Endothelial cell (in vitro differentiated cells): ENCODE results near the gene MPPE1. TPM values are rescaled to one million over a fixed set of nuclear protein-coding genes. Genes with fewer than 3 reads are reported as not detected.
"Not testable (repeated sequence)": the region's sequence is repeated elsewhere in the genome, so short reads cannot be mapped to it uniquely, and the experiment has no call there.

ENCODE experiments used
- DNase-seq: peaks from one replicate; pipeline ENCODE4 v3.0.0; 2021; ENCODE audit warnings: low spot score
- H3K27ac Mint-ChIP-seq: one replicate; pipeline ENCODE4 v1.8.0; 2021; ENCODE audit warnings: mixed read lengths, inconsistent platforms; ENCODE audit not compliant: unreplicated experiment
- H3K27me3 Mint-ChIP-seq: one replicate; pipeline ENCODE4 v1.8.0; 2021; ENCODE audit warnings: mild to moderate bottlenecking, moderate library complexity, mixed read lengths, inconsistent platforms; ENCODE audit not compliant: unreplicated experiment
- H3K36me3 Mint-ChIP-seq: one replicate; pipeline ENCODE4 v1.8.0; 2021; ENCODE audit warnings: mild to moderate bottlenecking, low read depth, mixed read lengths, inconsistent platforms; ENCODE audit not compliant: unreplicated experiment
- H3K4me1 Mint-ChIP-seq: one replicate; pipeline ENCODE4 v1.8.0; 2021; ENCODE audit warnings: mild to moderate bottlenecking, mixed read lengths, inconsistent platforms; ENCODE audit not compliant: unreplicated experiment
- H3K4me3 Mint-ChIP-seq: one replicate; pipeline ENCODE4 v1.8.0; 2021; ENCODE audit warnings: mild to moderate bottlenecking, mixed read lengths, inconsistent platforms; ENCODE audit not compliant: unreplicated experiment
- H3K9me3 Mint-ChIP-seq: one replicate; pipeline ENCODE4 v1.8.0; 2021; ENCODE audit warnings: mixed read lengths, inconsistent platforms; ENCODE audit not compliant: unreplicated experiment
- total RNA-seq: library from RNA; stranded (reverse); fragmentation: NEBNext Ultra II Directional; extraction: Animal tissue kit (Norgen Biotek cat#: 25700); gene quantifications from one replicate; pipeline ENCODE4 v1.2.1, GENCODE V29; 2021; ENCODE audit not compliant: unreplicated experiment
- TF ChIP-seq, protein P1 (sequence below): fragments of 200-600 bp; sonication (generic); IDR thresholded peaks from one replicate; pipeline ENCODE4 v1.5.0; 2021; ENCODE audit warnings: antibody characterized with exemption; ENCODE audit not compliant: unreplicated experiment

The MPPE1 gene
- total RNA-seq, 1 donor from 2014 or later = 32.8 TPM

DNA sequence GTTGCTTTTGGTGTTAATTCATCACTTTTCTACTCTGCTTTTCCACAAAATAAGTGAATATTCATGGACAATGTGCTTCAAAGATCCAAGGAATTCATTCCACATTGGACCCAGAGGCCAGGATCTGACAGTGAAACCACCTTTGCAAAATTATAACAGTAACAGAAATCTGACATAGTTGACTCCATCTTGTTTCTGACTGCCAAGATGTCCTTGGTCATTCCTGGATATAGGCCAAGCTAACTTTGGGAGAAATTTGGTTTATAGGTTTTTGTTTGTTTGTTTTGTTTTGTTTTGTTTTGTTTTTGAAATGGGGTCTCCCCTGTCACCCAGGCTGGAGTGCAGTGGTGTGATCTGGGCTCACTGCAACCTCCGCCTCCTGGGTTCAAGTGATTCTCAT is 10.3 kb downstream of the MPPE1 start:
- Mint-ChIP-seq H3K36me3 (peaks cover 9% of the 10 kb centered on the region), H3K4me1 (peaks cover 17% of the 10 kb centered on the region), H3K4me3 (no peak overlapping the region), H3K27ac (no peak overlapping the region), H3K27me3 (peaks cover 5% of the 10 kb centered on the region), H3K9me3 (no peaks in the 10 kb centered on the region)
- DNase-seq = no peak
- TF ChIP-seq, protein P1, sequence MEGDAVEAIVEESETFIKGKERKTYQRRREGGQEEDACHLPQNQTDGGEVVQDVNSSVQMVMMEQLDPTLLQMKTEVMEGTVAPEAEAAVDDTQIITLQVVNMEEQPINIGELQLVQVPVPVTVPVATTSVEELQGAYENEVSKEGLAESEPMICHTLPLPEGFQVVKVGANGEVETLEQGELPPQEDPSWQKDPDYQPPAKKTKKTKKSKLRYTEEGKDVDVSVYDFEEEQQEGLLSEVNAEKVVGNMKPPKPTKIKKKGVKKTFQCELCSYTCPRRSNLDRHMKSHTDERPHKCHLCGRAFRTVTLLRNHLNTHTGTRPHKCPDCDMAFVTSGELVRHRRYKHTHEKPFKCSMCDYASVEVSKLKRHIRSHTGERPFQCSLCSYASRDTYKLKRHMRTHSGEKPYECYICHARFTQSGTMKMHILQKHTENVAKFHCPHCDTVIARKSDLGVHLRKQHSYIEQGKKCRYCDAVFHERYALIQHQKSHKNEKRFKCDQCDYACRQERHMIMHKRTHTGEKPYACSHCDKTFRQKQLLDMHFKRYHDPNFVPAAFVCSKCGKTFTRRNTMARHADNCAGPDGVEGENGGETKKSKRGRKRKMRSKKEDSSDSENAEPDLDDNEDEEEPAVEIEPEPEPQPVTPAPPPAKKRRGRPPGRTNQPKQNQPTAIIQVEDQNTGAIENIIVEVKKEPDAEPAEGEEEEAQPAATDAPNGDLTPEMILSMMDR = no peak

DNA sequence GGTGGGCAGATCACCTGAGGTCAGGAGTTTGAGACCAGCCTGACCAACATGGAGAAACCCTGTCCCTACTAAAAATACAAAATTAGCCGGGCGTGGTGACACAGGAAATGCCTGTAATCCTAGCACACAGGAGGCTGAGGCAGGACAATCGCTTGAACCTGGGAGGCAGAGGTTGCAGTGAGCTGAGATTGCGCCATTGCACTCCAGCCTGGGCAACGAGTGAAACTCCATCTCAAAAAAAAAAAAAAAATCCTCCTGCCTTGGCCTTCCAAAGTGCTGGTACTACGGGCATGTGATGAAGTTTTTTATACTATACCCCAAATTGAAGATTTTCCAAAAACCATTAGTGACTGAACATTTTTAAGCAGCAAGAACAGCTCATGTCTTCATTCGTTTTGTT is 15.7 kb downstream of the MPPE1 start:
- H3K27ac Mint-ChIP-seq, H3K36me3 Mint-ChIP-seq, H3K4me3 Mint-ChIP-seq, H3K9me3 Mint-ChIP-seq, DNase-seq, H3K27me3 Mint-ChIP-seq: not testable (repeated sequence)
- peaks cover 21% of the 10 kb centered on the region for H3K4me1 Mint-ChIP-seq

DNA sequence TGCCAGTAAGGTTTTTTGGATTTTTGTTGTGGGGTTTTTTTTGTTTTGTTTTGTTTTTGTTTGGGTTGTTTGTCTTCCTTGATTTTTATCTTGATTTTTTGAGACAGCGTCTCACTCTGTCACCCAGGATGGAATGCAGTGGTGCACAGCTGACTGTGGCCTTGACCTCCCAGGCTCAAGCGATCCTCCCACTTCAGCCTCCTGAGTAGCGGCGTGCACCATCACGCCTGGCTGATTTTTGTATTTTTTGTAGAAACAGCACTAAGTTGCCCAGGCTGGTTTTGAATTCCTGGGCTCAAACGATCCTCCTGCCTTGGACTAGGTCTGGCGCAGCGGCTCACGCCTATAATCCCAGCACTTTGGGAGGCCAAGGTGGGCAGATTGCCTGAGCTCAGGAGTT is 16.4 kb downstream of the MPPE1 start:
- H3K27me3 Mint-ChIP-seq = peaks cover 2% of the 10 kb centered on the region
- no peak overlapping the region for H3K4me3 Mint-ChIP-seq
- H3K27ac Mint-ChIP-seq = no peak overlapping the region
- TF ChIP-seq, protein P1 = no peak
- H3K36me3 Mint-ChIP-seq = peaks cover 14% of the 10 kb centered on the region
- no peaks in the 10 kb centered on the region for H3K9me3 Mint-ChIP-seq
- no peak for DNase-seq
- H3K4me1 Mint-ChIP-seq = peaks cover 21% of the 10 kb centered on the region

DNA sequence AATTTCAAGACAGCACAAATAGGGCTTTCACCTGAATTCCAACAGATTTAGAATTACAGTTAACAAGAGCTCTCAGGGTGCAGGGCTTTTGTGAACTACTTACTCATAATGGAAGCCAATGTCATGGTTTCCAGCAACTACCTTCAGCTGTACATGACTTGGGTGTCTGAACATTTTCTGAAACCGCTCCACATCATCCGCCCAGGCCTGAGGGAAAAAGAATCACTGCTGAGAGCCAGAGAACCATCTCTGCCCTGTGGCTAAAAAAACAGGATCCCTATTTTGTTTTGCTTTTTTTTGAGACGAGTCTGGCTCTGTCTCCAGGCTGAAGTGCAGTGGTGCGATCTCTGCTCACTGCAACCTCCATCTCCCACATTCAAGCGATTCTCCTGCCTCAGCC is 18.8 kb downstream of the MPPE1 start:
- TF ChIP-seq, protein P1 = no peak
- no peak for DNase-seq
- Mint-ChIP-seq H3K27ac (no peak overlapping the region), H3K27me3 (peaks cover 2% of the 10 kb centered on the region), H3K36me3 (peaks cover 18% of the 10 kb centered on the region), H3K4me3 (no peak overlapping the region), H3K4me1 (peaks cover 17% of the 10 kb centered on the region), H3K9me3 (no peaks in the 10 kb centered on the region)

DNA sequence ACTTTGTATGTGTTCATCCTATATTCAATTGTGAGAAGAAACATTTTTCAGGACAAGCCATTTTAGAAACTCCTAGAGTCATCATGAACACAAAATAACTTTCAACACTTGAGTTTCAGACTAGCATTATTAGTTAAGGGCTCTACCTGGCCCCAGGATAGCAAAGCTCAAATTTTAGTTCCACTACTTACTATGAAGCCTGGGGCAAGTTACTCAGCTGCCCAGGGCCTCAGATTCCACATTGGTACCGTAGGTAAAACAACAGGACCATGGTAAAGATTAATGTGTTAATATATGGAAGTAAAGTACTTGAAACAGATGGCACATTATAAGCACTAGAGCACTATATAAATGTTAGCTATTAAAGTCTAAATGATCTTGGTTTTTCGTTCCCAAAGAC is 19.4 kb downstream of the MPPE1 start:
- no peak overlapping the region for H3K27ac Mint-ChIP-seq
- TF ChIP-seq, protein P1 = no peak
- peaks cover 18% of the 10 kb centered on the region for H3K36me3 Mint-ChIP-seq
- H3K27me3 Mint-ChIP-seq = peaks cover 2% of the 10 kb centered on the region
- H3K4me1 Mint-ChIP-seq = peaks cover 13% of the 10 kb centered on the region
- no peaks in the 10 kb centered on the region for H3K9me3 Mint-ChIP-seq
- DNase-seq = no peak
- H3K4me3 Mint-ChIP-seq = no peak overlapping the region
